ENCODE measurements around the gene COL5A2.

- TF ChIP-seq POLR2AphosphoS5 (IDR thresholded peaks at IDR 0.05; ENCODE audit: low read length) = no peak
- no peak for TF ChIP-seq CBFB (IDR thresholded peaks at IDR 0.05; ENCODE audit: low read depth)
These were observed 38.0 kb upstream of the COL5A2 start for GRCh38 chr2:189217541-189217940.

Measured in GM12878 (cell line).